Measurements from ENCODE around the gene ATP8A2.
"Not testable (repeated sequence)": the region's sequence is repeated elsewhere in the genome, so short reads cannot be mapped to it uniquely, and the experiment has no call there.

ATP8A2 gene

GRCh38 chr13:25771641-25772478 is 400.1 kb downstream of the ATP8A2 start:
- no peak overlapping the region for H3K4me3 ChIP-seq (ENCODE audit: low read depth, low read length)
- DNase-seq (ENCODE audit: low read depth), result peak; percentile 29

GRCh38 chr13:25772534-25772933 is 400.8 kb downstream of the ATP8A2 start:
- H3K4me3 ChIP-seq (ENCODE audit: low read depth, low read length); DNase-seq (ENCODE audit: low read depth): not testable (repeated sequence)

- DNase-seq (ENCODE audit: low read depth); H3K4me3 ChIP-seq (ENCODE audit: low read depth, low read length): not testable (repeated sequence)
Observed at GRCh38 chr13:25774056-25774455, 402.3 kb downstream of the ATP8A2 start.

- no peak overlapping the region for H3K4me3 ChIP-seq (ENCODE audit: low read depth, low read length)
- DNase-seq (ENCODE audit: low read depth), result no peak
Observed at GRCh38 chr13:25775275-25775674, 403.5 kb downstream of the ATP8A2 start.

GRCh38 chr13:25775986-25776385 is 404.2 kb downstream of the ATP8A2 start:
- no peak for DNase-seq (ENCODE audit: low read depth)
- H3K4me3 ChIP-seq (ENCODE audit: low read depth, low read length), result no peak overlapping the region

- DNase-seq (ENCODE audit: low read depth), result no peak
- H3K4me3 ChIP-seq (ENCODE audit: low read depth, low read length), result no peak overlapping the region
Observed at GRCh38 chr13:25776722-25777121, 404.9 kb downstream of the ATP8A2 start.

- no peak overlapping the region for H3K4me3 ChIP-seq (ENCODE audit: low read depth, low read length)
- no peak for DNase-seq (ENCODE audit: low read depth)
Observed at GRCh38 chr13:25777509-25777908, 405.7 kb downstream of the ATP8A2 start.

GRCh38 chr13:25778365-25778764 is 406.6 kb downstream of the ATP8A2 start:
- DNase-seq (ENCODE audit: low read depth), result no peak

GRCh38 chr13:25778808-25779305 is 407.1 kb downstream of the ATP8A2 start:
- no peak for DNase-seq (ENCODE audit: low read depth)
- no peak overlapping the region for H3K4me3 ChIP-seq (ENCODE audit: low read depth, low read length)

More at GRCh38 chr13:25778365-25778764, 406.6 kb downstream of the ATP8A2 start:
- H3K4me3 ChIP-seq (ENCODE audit: low read depth, low read length), result no peak overlapping the region

GRCh38 chr13:25783076-25783475 is 411.3 kb downstream of the ATP8A2 start:
- DNase-seq (ENCODE audit: low read depth), result no peak
- no peak overlapping the region for H3K4me3 ChIP-seq (ENCODE audit: low read depth, low read length)

GRCh38 chr13:25783601-25784024 is 411.8 kb downstream of the ATP8A2 start:
- no peak for DNase-seq (ENCODE audit: low read depth)
- no peak overlapping the region for H3K4me3 ChIP-seq (ENCODE audit: low read depth, low read length)

GRCh38 chr13:25784119-25784518 is 412.3 kb downstream of the ATP8A2 start:
- no peak overlapping the region for H3K4me3 ChIP-seq (ENCODE audit: low read depth, low read length)
- no peak for DNase-seq (ENCODE audit: low read depth)

- not testable (repeated sequence) for H3K4me3 ChIP-seq (ENCODE audit: low read depth, low read length); DNase-seq (ENCODE audit: low read depth)
Observed at GRCh38 chr13:25790137-25790536, 418.4 kb downstream of the ATP8A2 start.

GRCh38 chr13:25795277-25795676 is 423.5 kb downstream of the ATP8A2 start:
- DNase-seq (ENCODE audit: low read depth), result no peak
- H3K4me3 ChIP-seq (ENCODE audit: low read depth, low read length), result no peak overlapping the region

GRCh38 chr13:25796474-25796873 is 424.7 kb downstream of the ATP8A2 start:
- no peak for DNase-seq (ENCODE audit: low read depth)
- no peak overlapping the region for H3K4me3 ChIP-seq (ENCODE audit: low read depth, low read length)

- H3K4me3 ChIP-seq (ENCODE audit: low read depth, low read length), result no peak overlapping the region
Observed at GRCh38 chr13:25798998-25799397, 427.2 kb downstream of the ATP8A2 start.

GRCh38 chr13:25800523-25800922 is 428.7 kb downstream of the ATP8A2 start:
- no peak overlapping the region for H3K4me3 ChIP-seq (ENCODE audit: low read depth, low read length)
- DNase-seq (ENCODE audit: low read depth), result no peak

More at GRCh38 chr13:25798998-25799397, 427.2 kb downstream of the ATP8A2 start:
- DNase-seq (ENCODE audit: low read depth), result no peak

GRCh38 chr13:25802579-25802978 is 430.8 kb downstream of the ATP8A2 start:
- no peak for DNase-seq (ENCODE audit: low read depth)
- no peak overlapping the region for H3K4me3 ChIP-seq (ENCODE audit: low read depth, low read length)

GRCh38 chr13:25803641-25804040 is 431.9 kb downstream of the ATP8A2 start:
- DNase-seq (ENCODE audit: low read depth), result no peak

GRCh38 chr13:25806264-25806974 is 434.6 kb downstream of the ATP8A2 start:
- DNase-seq (ENCODE audit: low read depth), result no peak
- no peak overlapping the region for H3K4me3 ChIP-seq (ENCODE audit: low read depth, low read length)

More at GRCh38 chr13:25803641-25804040, 431.9 kb downstream of the ATP8A2 start:
- no peak overlapping the region for H3K4me3 ChIP-seq (ENCODE audit: low read depth, low read length)

Data from skeletal muscle cell (primary cell).